Measurements from ENCODE around the gene SNAPIN.

SNAPIN gene

DNA sequence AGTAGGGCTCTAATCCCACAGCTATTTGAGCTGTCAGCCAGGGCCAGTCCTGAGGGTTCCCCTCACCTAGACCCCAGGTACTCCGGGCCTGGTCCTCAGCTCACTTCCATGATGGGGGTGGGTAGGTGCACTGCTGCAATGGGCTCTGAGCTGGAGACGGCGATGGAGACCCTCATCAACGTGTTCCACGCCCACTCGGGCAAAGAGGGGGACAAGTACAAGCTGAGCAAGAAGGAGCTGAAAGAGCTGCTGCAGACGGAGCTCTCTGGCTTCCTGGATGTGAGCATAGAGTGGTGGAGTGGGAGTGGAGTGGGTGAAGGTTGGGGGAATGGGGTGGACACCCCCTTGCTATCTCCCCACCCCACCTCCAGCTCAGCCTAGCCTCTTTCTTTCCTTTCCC, 28.1 kb upstream of the SNAPIN start:
- DNase-seq (ENCODE audit: low spot score): no peak
- in situ Hi-C loops (cut with MboI; ENCODE audit: low sequenced_read_pairs, unreplicated experiment): no loop called here

DNA sequence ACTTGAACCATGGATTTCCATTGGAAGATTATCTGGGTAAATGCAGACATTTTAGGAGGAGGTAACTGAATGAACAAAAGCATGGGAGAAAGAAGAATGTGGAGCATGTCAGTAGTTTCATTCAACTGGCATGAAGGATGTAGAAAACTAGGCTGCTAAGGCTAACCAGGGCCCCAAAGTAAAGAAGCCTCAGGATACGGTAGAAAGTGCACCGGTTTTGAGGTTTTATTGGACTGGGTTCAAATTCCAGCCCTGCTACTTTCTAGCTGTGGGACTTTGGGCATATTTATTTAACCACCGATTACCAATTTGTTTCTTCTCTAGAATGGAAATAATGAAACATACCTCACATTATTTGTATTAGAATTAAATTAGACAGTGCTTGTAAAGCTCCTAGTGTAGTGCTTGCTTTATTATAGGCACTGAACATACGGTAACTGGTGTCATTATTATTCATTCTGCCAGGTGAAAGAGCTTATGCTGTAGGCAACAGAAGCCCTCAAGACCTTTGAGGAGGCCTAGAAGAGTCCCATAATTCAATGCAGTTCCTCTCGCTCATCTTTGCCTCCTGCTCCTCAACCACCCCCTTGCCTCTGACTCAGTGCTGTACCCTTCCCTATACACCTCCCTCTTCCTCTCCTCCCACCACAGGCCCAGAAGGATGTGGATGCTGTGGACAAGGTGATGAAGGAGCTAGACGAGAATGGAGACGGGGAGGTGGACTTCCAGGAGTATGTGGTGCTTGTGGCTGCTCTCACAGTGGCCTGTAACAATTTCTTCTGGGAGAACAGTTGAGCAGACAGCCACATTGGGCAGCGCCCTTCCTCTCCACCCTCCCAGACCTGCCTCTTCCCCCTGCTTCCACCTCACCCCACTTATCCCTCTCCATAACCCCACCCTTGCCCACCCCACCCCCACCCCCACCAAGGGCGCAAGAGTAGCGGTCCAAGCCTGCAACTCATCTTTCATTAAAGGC, 27.2 kb upstream of the SNAPIN start:
- TF ChIP-seq, protein P1, sequence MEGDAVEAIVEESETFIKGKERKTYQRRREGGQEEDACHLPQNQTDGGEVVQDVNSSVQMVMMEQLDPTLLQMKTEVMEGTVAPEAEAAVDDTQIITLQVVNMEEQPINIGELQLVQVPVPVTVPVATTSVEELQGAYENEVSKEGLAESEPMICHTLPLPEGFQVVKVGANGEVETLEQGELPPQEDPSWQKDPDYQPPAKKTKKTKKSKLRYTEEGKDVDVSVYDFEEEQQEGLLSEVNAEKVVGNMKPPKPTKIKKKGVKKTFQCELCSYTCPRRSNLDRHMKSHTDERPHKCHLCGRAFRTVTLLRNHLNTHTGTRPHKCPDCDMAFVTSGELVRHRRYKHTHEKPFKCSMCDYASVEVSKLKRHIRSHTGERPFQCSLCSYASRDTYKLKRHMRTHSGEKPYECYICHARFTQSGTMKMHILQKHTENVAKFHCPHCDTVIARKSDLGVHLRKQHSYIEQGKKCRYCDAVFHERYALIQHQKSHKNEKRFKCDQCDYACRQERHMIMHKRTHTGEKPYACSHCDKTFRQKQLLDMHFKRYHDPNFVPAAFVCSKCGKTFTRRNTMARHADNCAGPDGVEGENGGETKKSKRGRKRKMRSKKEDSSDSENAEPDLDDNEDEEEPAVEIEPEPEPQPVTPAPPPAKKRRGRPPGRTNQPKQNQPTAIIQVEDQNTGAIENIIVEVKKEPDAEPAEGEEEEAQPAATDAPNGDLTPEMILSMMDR (IDR thresholded peaks at IDR 0.05; ENCODE audit: borderline replicate concordance, control extremely low read depth, extremely low read depth, insufficient read depth, missing control alignments): no peak
- DNase-seq (ENCODE audit: low spot score): no peak
- in situ Hi-C loops (cut with MboI; ENCODE audit: low sequenced_read_pairs, unreplicated experiment): no loop called here

More for the DNA sequence above, 28.1 kb upstream of the SNAPIN start:
- TF ChIP-seq, protein P1 (IDR thresholded peaks at IDR 0.05; ENCODE audit: borderline replicate concordance, control extremely low read depth, extremely low read depth, insufficient read depth, missing control alignments): no peak

DNA sequence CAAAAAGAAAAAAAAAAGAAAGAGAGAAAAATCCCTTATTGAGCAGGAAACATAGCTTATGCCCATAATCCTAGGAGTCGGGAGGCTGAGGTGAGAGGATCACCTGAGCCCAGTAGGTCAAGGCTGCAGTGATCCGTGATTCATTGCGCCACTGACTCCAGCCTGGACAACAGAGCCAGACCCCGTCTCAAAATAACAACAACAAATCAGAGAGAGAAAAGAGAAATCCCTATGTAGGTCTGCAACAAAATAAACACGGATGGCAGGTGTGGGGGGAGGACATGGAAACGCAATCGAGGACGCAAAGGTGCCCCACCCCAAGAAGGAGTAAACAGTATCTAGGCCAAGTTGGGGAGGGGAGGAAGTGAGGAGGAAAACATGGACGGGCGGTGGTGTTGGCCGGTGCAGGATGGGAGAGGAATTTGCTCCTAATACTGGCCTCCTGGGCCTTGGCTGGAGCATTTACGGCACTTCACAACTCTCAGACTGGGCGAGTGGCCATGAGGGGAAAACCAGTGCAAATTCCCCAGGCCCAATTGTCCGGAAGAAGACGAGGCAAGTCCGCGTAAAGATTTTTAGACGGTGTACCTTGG, 25.2 kb upstream of the SNAPIN start:
- in situ Hi-C loops (cut with MboI; ENCODE audit: low sequenced_read_pairs, unreplicated experiment): no loop called here
- TF ChIP-seq, protein P1 (IDR thresholded peaks at IDR 0.05; ENCODE audit: borderline replicate concordance, control extremely low read depth, extremely low read depth, insufficient read depth, missing control alignments): no peak
- peak; percentile 25 for DNase-seq (ENCODE audit: low spot score)

DNA sequence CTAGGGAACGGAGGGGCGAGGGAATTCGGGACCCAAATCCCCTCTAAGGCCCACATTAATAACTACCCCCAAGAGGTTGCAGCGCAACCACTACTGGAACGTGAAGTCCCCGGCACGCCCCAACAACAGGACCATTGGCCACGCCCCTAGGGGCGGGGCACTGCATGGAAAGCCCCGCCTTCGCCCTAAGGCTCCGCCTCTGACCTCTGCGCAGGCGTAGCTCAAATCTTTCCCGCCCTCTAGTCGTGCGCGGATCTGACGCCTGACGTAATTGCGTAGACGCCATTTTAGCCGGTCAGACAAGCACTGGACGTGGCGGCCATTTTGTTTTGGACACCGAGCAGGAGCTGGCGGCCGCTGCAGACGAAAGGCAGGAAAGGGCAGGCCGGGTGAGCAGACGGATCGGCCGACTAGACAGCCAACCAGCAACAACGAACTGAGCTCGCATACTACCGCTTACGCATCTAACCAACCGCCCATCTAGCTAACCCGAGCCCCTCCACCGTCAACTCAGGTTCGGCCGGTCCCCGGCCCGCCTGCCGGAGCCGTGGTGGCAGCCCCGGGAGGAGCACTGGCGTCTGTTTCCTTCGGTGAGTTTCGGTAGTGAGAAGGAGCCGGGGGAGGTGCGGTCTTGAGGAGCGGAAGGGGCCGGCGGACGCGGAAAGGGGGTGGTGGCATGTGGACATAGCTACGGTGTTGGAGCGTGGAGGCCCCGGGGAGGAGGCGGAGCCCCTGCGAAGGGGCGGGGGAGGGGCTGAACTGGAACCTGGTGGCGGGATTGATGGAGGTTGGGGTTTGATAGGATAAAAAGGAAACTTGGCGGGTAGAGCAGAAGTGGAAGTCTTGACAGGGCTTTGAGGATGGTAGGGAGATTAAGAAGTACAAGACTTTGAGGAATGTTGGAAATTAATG, 24.5 kb upstream of the SNAPIN start, which contains the start of gene CHTOP:
Gene CHTOP (plus strand): TSS at position 313 of the 912 bp plus-strand sequence. CDS start 2,523 bp downstream, outside the sequence.
- TF ChIP-seq, protein P1 (IDR thresholded peaks at IDR 0.05; ENCODE audit: borderline replicate concordance, control extremely low read depth, extremely low read depth, insufficient read depth, missing control alignments): no peak
- in situ Hi-C loops (cut with MboI; ENCODE audit: low sequenced_read_pairs, unreplicated experiment): no loop called here

DNA sequence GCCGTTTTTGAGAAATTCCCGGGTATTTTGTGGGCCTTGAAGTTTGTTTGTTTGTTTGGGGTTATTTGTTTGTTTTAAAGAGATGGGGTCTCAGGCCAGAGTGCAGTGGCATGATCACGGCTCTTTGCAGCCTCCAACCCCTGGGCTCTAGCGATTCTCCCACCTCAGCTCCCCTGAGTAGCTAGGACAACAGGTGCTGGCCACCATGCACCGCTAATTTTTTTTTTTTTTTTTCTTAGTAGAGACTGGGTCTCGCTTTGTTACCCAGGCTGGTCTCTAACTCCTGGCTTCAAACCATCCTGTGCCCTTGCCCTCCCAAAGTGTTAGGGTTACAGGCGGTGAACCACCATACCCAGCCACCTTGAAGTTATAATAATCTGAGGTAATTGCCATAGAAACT, 22.6 kb upstream of the SNAPIN start:
- TF ChIP-seq, protein P1 (IDR thresholded peaks at IDR 0.05; ENCODE audit: borderline replicate concordance, control extremely low read depth, extremely low read depth, insufficient read depth, missing control alignments): no peak

More for the DNA sequence above, 24.5 kb upstream of the SNAPIN start, which contains the start of gene CHTOP:
- DNase-seq (ENCODE audit: low spot score): peak; percentile 99

DNA sequence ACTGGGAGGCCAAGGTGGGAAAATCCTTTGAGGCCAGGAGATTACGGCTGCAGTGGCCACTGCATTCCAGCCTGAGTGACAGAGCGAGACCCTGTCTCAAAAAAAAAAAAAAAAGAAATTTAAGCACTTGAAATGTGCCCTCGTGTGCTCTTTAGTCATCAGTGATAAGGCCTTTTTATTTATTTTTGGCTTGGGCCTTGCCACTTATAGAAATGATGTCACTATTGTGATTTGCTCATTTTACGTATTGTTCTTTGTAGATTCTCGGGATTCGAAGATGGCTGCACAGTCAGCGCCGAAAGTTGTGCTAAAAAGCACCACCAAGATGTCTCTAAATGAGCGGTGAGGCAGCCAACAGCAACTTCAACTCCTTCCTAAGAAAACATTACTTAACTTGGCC, 22.2 kb upstream of the SNAPIN start:
- DNase-seq (ENCODE audit: low spot score): no peak
- TF ChIP-seq, protein P1 (IDR thresholded peaks at IDR 0.05; ENCODE audit: borderline replicate concordance, control extremely low read depth, extremely low read depth, insufficient read depth, missing control alignments): no peak
- in situ Hi-C loops (cut with MboI; ENCODE audit: low sequenced_read_pairs, unreplicated experiment): no loop called here

More for the DNA sequence above, 22.6 kb upstream of the SNAPIN start:
- in situ Hi-C loops (cut with MboI; ENCODE audit: low sequenced_read_pairs, unreplicated experiment): no loop called here
- no peak for DNase-seq (ENCODE audit: low spot score)
